ACC112 (cell line): ENCODE results near the gene CNNM3.

Source experiments
- H2AFZ ChIP-seq: fragments of 200-600 bp; sonication (generic); one replicate; pipeline ENCODE4 v1.6.0; 2017; ENCODE audit warnings: antibody characterized with exemption, low read length; ENCODE audit not compliant: unreplicated experiment
- H3K27ac ChIP-seq: fragments of 200-600 bp; sonication (generic); 2 replicates; pipeline ENCODE4 v1.5.1; 2014; ENCODE audit warnings: low read depth, mild to moderate bottlenecking, antibody characterized with exemption, low read length, moderate library complexity
- H3K27me3 ChIP-seq: fragments of 200-600 bp; sonication (generic); 2 replicates; pipeline ENCODE4 v1.6.1; 2014; ENCODE audit warnings: mild to moderate bottlenecking, antibody characterized with exemption, low read length, moderate library complexity, mixed read lengths; ENCODE audit not compliant: insufficient read depth
- H3K36me3 ChIP-seq: fragments of 200-600 bp; sonication (generic); 2 replicates; pipeline ENCODE4 v1.6.1; 2016; ENCODE audit warnings: mild to moderate bottlenecking, antibody characterized with exemption, low read length, moderate library complexity, mixed read lengths; ENCODE audit not compliant: insufficient read depth
- H3K4me1 ChIP-seq: fragments of 200-600 bp; sonication (generic); one replicate; pipeline ENCODE4 v1.6.1; 2016; ENCODE audit warnings: low read length, mixed read lengths; ENCODE audit not compliant: insufficient read depth, unreplicated experiment, control insufficient read depth
- H3K4me3 ChIP-seq: fragments of 200-600 bp; sonication (generic); 2 replicates; pipeline ENCODE4 v1.5.1; 2014; ENCODE audit warnings: mild to moderate bottlenecking, low read depth, low read length
- H3K79me2 ChIP-seq: fragments of 200-600 bp; sonication (generic); one replicate; pipeline ENCODE4 v1.6.0; 2016; ENCODE audit warnings: low read length; ENCODE audit not compliant: control insufficient read depth, unreplicated experiment, insufficient read depth

The CNNM3 gene

GRCh38 chr2:96873651-96874096 is 57.6 kb downstream of the CNNM3 start:
- H3K79me2 ChIP-seq, result no peaks in the 10 kb centered on the region
- H3K4me1 ChIP-seq, result peaks cover 23% of the 10 kb centered on the region
- peaks cover 9% of the 10 kb centered on the region; the same call in 1 of the 2 replicates for H3K27me3 ChIP-seq
- H3K27ac ChIP-seq, result no peak overlapping the region
- no peak overlapping the region for H3K4me3 ChIP-seq
- H2AFZ ChIP-seq, result no peak overlapping the region
- no peaks in the 10 kb centered on the region for H3K36me3 ChIP-seq

- peaks cover 23% of the 10 kb centered on the region for H3K4me1 ChIP-seq
- H3K79me2 ChIP-seq, result no peaks in the 10 kb centered on the region
- H3K36me3 ChIP-seq, result no peaks in the 10 kb centered on the region
- H2AFZ ChIP-seq, result no peak overlapping the region
- H3K27ac ChIP-seq, result no peak overlapping the region
- no peak overlapping the region for H3K4me3 ChIP-seq
- H3K27me3 ChIP-seq, result peaks cover 9% of the 10 kb centered on the region; the same call in 1 of the 2 replicates
Measured at GRCh38 chr2:96874198-96874831, 58.2 kb downstream of the CNNM3 start.

- Histone ChIP-seq H3K36me3 (no peaks in the 10 kb centered on the region), H2AFZ (no peak overlapping the region), H3K27ac (peak overlapping the region; percentile 10; the same call in 1 of the 2 replicates), H3K79me2 (no peaks in the 10 kb centered on the region), H3K4me1 (peaks cover 23% of the 10 kb centered on the region), H3K27me3 (peaks cover 3% of the 10 kb centered on the region; the same call in 1 of the 2 replicates), H3K4me3 (no peak overlapping the region)
Measured at GRCh38 chr2:96875498-96876268, 59.6 kb downstream of the CNNM3 start.

- Histone ChIP-seq H3K27ac (peak overlapping the region; percentile 10; the same call in 1 of the 2 replicates), H3K79me2 (no peaks in the 10 kb centered on the region), H3K4me1 (peaks cover 23% of the 10 kb centered on the region), H3K36me3 (no peaks in the 10 kb centered on the region), H2AFZ (no peak overlapping the region), H3K27me3 (no peaks in the 10 kb centered on the region), H3K4me3 (no peak overlapping the region)
Measured at GRCh38 chr2:96876269-96877041, 60.4 kb downstream of the CNNM3 start.

GRCh38 chr2:96877042-96877451 is 61.0 kb downstream of the CNNM3 start:
- H3K4me3 ChIP-seq, result no peak overlapping the region
- H2AFZ ChIP-seq, result no peak overlapping the region
- 0 out of 2 replicates have a peak, but pooled peaks cover under 1% of the 10 kb centered on the region for H3K27me3 ChIP-seq
- H3K4me1 ChIP-seq, result peaks cover 23% of the 10 kb centered on the region
- H3K79me2 ChIP-seq, result no peaks in the 10 kb centered on the region
- no peaks in the 10 kb centered on the region for H3K36me3 ChIP-seq
- H3K27ac ChIP-seq, result no peak overlapping the region

- H2AFZ ChIP-seq, result no peak overlapping the region
- H3K79me2 ChIP-seq, result no peaks in the 10 kb centered on the region
- H3K27me3 ChIP-seq, result peaks cover 7% of the 10 kb centered on the region
- H3K4me3 ChIP-seq, result no peak overlapping the region
- H3K27ac ChIP-seq, result no peak overlapping the region
- H3K36me3 ChIP-seq, result no peaks in the 10 kb centered on the region
- H3K4me1 ChIP-seq, result peaks cover 22% of the 10 kb centered on the region
Measured at GRCh38 chr2:96877631-96878092, 61.6 kb downstream of the CNNM3 start.

- no peaks in the 10 kb centered on the region for H3K79me2 ChIP-seq
- no peak overlapping the region for H3K27ac ChIP-seq
- H3K4me3 ChIP-seq, result no peak overlapping the region
- H3K27me3 ChIP-seq, result peaks cover 12% of the 10 kb centered on the region
- H2AFZ ChIP-seq, result no peak overlapping the region
- H3K4me1 ChIP-seq, result peaks cover 16% of the 10 kb centered on the region
- no peaks in the 10 kb centered on the region for H3K36me3 ChIP-seq
Measured at GRCh38 chr2:96878171-96878570, 62.1 kb downstream of the CNNM3 start.

- Histone ChIP-seq H3K79me2 (no peaks in the 10 kb centered on the region), H3K4me1 (peaks cover 8% of the 10 kb centered on the region), H2AFZ (no peak overlapping the region), H3K4me3 (no peak overlapping the region), H3K27me3 (peaks cover 17% of the 10 kb centered on the region), H3K36me3 (no peaks in the 10 kb centered on the region), H3K27ac (no peak overlapping the region)
Measured at GRCh38 chr2:96878796-96879544, 62.9 kb downstream of the CNNM3 start.

GRCh38 chr2:96879545-96880040 is 63.5 kb downstream of the CNNM3 start:
- peaks cover 17% of the 10 kb centered on the region for H3K27me3 ChIP-seq
- no peak overlapping the region for H3K27ac ChIP-seq
- no peaks in the 10 kb centered on the region for H3K36me3 ChIP-seq
- H3K4me1 ChIP-seq, result peaks cover 7% of the 10 kb centered on the region
- H3K79me2 ChIP-seq, result no peaks in the 10 kb centered on the region
- no peak overlapping the region for H3K4me3 ChIP-seq
- H2AFZ ChIP-seq, result no peak overlapping the region

- Histone ChIP-seq H3K4me1 (peaks cover 7% of the 10 kb centered on the region), H3K36me3 (no peaks in the 10 kb centered on the region), H3K79me2 (no peaks in the 10 kb centered on the region), H3K4me3 (no peak overlapping the region), H3K27ac (no peak overlapping the region), H2AFZ (no peak overlapping the region), H3K27me3 (peaks cover 17% of the 10 kb centered on the region)
Measured at GRCh38 chr2:96880891-96881273, 64.8 kb downstream of the CNNM3 start.
